ENCODE measurements around the gene NAGLU.
"Not testable (repeated sequence)": the region's sequence is repeated elsewhere in the genome, so short reads cannot be mapped to it uniquely, and the experiment has no call there.

Gene NAGLU

DNA sequence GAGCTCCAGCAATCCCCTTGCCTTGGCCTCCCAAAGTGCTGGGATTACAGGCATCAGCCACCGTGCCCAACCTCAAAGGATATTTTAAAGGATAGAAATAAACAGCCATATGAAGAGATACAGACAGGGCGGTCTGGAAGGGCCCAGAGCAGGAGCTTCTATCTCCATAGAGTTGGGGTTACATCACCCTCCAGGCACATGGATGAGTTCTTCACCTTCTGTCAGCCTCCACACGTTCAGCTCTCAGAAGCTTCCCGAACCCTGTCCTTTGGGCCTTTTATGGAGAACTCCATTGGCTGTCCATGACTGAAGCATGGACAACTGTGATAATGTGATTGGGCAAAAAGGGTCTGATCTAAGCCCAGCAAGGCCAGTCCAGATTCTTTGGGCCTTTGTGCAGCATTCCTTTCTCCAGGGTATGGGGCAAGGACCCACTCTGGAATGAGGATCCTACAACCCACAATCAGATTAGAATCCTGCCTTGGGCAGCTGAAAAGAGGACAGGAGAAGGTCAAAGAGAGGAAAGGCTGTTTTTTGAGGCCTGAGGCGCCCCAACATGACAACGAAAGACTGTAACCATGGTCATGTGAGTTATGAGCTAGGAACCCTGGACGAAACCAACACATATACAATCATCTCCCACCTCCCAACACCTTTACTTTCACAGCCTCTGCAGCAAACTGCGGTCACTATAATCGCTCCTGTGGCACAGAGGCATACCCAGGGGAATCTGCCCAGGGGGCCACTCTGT, 9.9 kb downstream of the NAGLU start:
- DNase-seq: not testable (repeated sequence)

DNA sequence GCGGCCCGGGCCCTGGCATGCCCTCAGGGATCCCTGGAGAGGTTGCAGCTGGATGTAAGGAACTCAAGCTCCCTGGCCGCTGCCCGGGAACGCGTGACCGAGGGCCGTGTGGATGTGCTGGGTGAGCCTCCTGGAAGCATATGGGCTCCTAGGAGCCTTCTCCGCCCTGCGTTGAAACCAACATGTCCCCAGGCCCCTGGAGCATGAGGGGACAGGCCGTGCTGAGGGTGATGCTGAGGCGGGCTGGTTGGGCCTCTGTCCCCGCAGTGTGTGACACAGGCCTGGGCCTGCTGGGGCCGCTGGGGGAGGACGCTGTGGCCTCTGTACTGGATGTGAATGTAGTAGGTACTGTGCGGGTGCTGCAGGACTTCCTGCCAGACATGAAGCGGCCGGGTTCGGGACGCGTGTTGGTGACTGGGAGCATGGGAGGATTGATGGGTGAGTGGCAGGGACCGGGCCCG, 11.0 kb downstream of the NAGLU start:
- no peak for DNase-seq

DNA sequence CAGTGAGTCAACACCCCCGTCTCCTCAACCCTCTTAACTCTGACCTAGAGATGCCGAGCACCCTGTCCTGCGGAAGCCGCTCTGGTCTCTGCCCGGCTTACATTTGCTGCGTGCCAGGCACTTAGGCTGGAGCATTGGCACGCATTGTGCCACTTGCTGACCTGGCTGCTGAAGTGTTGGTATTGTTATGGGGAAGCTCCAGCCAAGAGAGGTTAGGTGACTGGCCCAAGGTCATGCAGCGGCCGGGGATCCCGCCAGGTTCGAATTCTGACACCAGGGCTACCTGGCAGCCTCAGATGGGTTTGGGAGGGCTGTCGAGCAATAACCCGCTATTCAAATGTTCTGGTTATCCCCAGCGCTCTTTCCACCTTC, 11.6 kb downstream of the NAGLU start:
- DNase-seq: no peak

DNA sequence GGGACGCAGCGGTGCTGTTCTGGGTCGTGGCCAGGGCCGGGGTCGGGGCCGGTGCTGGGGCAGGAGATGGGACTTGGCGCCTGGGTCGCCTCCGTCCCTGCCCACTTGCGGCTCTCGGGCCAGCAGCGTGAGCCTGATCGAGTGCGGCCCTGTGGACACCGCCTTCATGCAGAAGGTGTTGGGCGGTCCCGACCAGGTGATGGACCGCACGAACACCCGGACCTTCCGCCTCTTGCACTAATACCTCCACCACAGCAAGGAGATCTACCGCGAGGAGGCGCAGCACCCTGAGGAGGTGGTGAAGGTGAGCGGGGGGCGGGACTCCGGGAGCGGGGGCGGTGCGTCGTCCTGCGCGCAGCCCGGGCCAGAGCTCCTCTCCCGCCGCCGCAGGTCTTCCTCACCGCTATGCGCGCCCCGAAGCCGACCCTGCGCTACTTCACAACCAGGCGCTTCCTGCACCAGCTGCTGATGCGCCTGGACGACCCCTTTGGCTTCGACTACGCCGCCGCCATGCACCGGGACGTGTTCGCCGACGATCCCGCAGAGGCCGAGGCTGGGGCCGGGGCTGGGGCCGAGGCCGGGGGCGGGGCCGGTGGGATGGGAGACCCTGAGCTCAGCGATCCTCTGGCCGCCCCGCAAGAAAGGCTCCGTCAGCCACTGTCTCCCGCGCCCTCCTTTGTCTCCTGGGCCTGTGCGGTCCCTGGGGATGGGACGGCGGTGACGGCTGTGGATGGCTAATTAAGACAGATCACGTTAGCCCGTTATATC, 12.2 kb downstream of the NAGLU start:
- peak; percentile 82 for DNase-seq

DNA sequence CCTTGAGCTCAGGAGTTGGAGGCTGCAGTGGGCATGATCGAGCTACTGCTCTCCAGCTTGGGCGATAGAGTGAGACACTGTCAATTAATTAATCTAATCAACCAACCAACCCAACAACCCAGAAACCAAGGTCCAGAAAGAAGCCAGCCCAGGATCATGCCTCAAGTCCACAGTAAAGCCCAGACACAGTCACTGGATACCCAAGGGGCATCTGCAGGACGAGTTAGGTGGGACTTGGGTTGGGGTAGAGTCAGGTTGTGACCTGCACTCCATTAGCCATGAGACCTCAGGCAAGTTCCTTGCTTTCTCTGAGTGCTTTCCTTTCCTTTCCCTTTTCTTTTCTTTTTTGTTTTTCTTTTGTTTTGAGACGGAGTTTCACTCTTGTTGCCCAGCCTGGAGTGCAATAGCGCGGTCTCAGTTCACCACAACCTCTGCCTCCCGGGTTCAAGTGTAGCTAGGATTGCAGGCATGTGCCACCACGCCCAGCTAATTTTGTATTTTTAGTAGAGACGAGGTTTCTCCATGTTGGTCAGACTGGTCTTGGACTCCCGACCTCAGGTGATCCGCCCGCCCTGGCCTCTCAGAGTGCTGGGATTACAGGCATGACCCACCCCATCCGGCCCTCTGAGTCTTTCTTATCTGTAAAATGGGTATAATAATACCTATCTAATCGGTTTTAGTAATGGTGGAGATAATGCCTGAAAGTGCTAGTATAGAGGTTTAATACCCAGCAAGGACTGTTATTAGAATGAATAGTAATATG, 13.1 kb downstream of the NAGLU start:
- no peak for DNase-seq

DNA sequence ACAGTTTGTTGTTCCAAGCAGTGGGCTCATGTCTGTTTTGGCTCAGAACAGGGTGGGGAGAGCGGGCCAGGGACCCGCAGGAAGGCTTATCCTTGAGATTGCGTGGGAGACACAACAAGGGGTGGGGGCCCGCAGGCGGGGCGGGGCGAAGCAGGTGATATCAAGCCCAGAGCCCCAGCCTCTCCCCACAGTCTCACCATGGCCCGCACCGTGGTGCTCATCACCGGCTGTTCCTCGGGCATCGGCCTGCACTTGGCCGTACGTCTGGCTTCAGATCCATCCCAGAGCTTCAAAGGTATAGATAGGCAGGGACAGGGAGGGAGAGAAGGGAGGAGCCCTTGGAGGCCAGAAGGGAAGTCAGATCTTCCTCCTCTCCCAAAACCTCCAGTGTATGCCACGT, 16.7 kb downstream of the NAGLU start, which contains the start of gene HSD17B1:
TSS of gene HSD17B1 (plus strand) at position 188 of the 400 bp plus-strand sequence. CDS start at position 199, 11 bp downstream.
- DNase-seq: not testable (repeated sequence)

DNA sequence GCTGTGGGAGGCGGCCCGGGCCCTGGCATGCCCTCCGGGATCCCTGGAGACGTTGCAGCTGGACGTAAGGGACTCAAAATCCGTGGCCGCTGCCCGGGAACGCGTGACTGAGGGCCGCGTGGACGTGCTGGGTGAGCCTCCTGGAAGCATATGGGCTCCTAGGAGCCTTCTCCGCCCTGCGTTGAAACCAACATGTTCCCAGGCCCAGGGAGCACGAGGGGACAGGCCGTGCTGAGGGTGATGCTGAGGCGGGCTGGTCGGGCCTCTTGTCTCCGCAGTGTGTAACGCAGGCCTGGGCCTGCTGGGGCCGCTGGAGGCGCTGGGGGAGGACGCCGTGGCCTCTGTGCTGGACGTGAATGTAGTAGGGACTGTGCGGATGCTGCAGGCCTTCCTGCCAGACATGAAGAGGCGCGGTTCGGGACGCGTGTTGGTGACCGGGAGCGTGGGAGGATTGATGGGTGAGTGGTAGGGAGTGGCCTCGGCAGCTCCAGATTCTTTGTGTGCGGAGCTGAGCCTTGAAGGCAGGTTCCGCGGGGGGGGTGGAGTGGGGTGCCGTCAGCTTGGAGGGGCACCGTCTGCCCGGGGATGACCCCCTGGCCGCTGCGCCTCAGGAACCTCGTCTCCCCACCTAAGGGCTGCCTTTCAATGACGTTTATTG, 17.2 kb downstream of the NAGLU start:
- no peak for DNase-seq

GRCh38 chr17:42553866-42554249, 17.8 kb downstream of the NAGLU start:
- DNase-seq: no peak

DNA sequence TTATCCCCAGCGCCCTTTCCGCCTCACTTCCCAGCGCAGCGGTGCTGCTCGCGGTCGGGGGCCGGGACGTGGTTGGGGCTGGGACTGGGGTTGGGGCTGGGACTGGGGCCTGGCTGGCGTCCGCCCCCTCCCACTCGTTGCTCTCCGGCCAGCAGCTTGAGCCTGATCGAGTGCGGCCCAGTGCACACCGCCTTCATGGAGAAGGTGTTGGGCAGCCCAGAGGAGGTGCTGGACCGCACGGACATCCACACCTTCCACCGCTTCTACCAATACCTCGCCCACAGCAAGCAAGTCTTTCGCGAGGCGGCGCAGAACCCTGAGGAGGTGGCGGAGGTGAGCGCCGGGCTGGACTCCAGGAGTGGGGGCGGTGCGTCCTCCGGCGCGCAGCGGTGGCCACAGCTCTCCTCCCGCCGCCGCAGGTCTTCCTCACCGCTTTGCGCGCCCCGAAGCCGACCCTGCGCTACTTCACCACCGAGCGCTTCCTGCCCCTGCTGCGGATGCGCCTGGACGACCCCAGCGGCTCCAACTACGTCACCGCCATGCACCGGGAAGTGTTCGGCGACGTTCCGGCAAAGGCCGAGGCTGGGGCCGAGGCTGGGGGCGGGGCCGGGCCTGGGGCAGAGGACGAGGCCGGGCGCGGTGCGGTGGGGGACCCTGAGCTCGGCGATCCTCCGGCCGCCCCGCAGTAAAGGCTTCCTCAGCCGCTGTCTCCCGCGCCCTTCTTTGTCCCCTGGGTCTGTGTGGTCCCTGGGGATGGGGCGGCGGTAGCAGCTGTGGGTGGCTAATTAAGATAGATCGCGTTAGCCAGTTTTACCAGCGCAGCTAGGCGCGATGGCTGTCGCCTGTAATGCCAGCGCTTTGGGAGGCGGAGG, 18.4 kb downstream of the NAGLU start:
- DNase-seq: peak; percentile 83

- no peak for DNase-seq
Measured at GRCh38 chr17:42555122-42555622, 19.1 kb downstream of the NAGLU start.

- DNase-seq: not testable (repeated sequence)
Measured at GRCh38 chr17:42555961-42556617, 20.0 kb downstream of the NAGLU start.

DNA sequence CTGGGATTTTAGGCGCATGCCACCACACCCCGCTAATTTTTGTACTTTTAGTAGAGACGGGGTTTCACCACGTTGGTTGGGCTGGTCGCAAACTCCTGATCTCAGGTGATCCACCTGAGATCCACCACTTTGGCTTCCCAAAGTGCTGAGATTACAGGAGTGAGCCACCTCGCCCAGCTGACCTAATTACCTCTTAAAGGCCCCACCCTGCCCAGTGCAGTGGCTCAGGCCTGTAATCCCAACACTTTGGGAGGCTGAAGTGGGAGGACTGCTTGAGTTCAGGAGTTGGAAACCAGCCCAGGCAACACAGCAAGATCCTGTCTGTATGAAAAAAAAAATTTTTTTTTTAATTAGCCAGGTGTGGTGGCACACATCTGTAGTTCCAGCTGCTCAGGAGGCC, 23.0 kb downstream of the NAGLU start:
- no peak for DNase-seq

- DNase-seq: no peak
Measured at GRCh38 chr17:42560246-42560645, 24.2 kb downstream of the NAGLU start.

DNA sequence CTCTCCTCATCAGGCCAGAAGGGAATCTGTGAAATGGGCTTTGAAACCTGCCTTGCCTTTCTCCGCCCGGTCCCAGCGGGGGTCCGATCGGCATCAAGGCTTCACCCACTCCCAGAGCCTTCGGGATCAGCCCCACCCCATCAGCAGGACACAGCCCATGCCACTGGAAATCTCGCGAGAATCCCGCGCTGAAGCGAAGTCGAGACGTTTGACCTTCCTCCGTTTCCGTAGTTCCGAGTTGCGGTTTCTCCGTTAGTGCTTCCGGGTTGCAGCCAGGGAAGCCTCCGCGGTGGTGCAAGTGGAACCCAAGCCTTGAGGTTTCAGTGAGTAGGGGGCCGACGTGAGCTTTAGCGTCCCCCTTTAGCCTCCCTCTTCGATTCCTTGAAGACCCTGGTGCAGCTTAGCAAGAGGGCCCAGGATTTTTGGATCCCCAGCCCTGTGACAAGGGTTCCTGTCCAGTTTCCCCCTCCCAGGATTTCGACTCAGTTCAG, 25.9 kb downstream of the NAGLU start, which contains the start of gene COASY:
TSS of gene COASY (plus strand) at position 252 of the 491 bp plus-strand sequence. CDS start 475 bp downstream, outside the sequence.
- DNase-seq: peak; percentile 95

DNA sequence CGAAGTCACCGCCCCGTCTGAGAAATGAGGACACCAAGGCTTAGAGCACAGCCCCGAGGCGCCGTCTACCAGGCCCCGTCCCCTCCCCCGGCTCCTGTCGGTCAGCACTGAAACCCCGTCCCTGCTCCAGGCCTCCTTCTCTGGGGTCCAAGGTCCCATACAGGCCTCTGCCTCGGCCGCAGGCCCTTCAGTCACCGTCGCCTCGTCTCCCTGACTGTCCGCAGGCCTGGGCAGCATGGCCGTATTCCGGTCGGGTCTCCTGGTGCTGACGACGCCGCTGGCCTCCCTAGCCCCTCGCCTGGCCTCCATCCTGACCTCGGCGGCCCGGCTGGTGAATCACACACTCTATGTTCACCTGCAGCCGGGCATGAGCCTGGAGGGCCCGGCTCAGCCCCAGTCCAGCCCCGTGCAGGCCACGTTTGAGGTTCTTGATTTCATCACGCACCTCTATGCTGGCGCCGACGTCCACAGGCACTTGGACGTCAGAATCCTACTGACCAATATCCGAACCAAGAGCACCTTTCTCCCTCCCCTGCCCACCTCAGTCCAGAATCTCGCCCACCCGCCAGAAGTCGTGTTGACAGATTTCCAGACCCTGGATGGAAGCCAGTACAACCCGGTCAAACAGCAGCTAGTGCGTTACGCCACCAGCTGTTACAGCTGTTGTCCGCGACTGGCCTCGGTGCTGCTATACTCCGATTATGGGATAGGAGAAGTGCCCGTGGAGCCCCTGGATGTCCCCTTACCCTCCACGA, 26.5 kb downstream of the NAGLU start:
- no peak for DNase-seq

DNA sequence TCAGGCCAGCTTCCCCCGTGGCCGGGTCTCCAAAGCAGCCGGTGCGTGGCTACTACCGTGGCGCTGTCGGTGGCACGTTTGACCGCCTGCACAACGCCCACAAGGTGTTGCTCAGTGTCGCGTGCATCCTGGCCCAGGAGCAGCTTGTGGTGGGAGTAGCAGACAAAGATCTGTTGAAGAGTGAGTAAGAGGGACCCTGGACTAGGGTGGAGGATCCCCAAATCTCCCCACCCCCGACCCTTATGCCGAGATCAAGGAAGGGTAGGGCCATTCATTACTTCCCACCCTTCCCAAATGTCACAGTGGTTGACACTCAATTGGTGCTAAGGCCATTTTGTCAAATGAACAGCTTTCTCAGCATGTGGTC, 27.1 kb downstream of the NAGLU start:
- DNase-seq: no peak

- DNase-seq: no peak
Measured at GRCh38 chr17:42563543-42563942, 27.5 kb downstream of the NAGLU start.

DNA sequence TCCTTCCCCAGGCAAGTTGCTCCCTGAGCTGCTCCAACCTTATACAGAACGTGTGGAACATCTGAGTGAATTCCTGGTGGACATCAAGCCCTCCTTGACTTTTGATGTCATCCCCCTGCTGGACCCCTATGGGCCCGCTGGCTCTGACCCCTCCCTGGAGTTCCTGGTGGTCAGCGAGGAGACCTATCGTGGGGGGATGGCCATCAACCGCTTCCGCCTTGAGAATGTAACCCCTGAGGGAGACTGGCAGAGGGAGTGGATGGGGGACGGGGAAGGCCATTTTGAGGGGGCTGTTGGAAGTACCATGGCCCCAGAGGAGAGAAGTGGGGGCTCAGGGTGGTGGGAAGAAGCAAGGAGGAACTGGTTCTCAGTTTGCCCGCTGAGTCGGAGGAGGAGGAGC, 27.9 kb downstream of the NAGLU start:
- no peak for DNase-seq

GRCh38 chr17:42564815-42565522, 28.9 kb downstream of the NAGLU start:
- no peak for DNase-seq
